ENCODE data around the gene SKA2. TPM values are rescaled to one million over a fixed set of nuclear protein-coding genes. Genes with fewer than 3 reads are reported as not detected.

SKA2 gene
- total RNA-seq, 5 donors from 2014 or later (not counting 1 experiment from before 2014, with no cell fraction given): 12.4 to 15.6 (median 15.2) TPM

Other genes with a start within 250 kb of the SKA2 start
- gene TRIM37, start 48.3 kb downstream of the SKA2 start, total RNA-seq: 10 to 100 TPM; 17.9 to 26.4 (median 24.1) TPM
- gene PRR11, start 560 bp upstream of the SKA2 start, total RNA-seq: 1 to 10 TPM; 1.1 to 3.3 (median 1.8) TPM
- gene SMG8, start 54.8 kb upstream of the SKA2 start, total RNA-seq: 10 to 100 TPM in 4 of 5 donors, 1 to 10 TPM in 1; 8.5 to 17.4 (median 16.5) TPM
- gene GDPD1, start 65.3 kb upstream of the SKA2 start, total RNA-seq: 1 to 10 TPM; 2.4 to 4.9 (median 3.1) TPM
- gene YPEL2, start 176.5 kb upstream of the SKA2 start, total RNA-seq: 10 to 100 TPM; 29.7 to 58.5 (median 52.0) TPM

Measured in T-cell (primary cell).